Measurements from ENCODE around the gene PTPRN2.

The PTPRN2 gene

GRCh38 chr7:158486919-158487318 lies 100.7 kb downstream of the PTPRN2 start:
- DNase-seq, result no peak

DNA sequence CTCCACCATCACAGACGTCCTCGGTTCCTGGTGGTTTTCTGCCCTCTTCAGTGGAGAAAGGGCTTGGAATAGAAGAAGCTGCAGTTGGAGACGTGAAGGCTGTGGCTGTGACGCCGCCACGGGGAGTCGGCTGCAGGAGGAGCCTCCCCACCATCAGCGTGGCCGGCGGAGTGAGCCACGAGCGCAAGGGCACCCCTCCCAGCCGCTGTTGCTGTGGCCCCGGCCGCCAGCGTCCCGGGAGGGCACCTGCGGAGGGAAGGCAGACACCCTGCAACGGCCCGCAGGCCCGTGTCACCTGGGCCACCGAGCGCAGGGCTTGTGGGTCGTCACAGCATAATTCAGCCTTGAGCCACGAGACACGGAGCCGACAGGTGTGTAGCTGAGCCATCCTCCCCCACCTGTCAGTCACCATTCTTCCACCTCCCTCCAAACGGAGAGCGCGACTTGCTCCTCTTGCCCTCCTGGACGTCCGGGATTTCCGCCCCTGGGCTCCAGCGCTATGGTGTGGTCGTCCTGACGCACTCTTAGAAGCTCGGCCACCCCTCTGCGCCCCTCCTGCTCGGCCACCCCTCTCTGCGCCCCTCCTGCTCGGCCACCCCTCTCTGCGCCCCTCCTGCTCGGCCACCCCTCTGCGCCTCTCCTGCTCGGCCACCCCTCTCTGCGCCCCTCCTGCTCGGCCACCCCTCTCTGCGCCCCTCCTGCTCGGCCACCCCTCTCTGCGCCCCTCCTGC lies 102.7 kb downstream of the PTPRN2 start:
- DNase-seq, result no peak

DNA sequence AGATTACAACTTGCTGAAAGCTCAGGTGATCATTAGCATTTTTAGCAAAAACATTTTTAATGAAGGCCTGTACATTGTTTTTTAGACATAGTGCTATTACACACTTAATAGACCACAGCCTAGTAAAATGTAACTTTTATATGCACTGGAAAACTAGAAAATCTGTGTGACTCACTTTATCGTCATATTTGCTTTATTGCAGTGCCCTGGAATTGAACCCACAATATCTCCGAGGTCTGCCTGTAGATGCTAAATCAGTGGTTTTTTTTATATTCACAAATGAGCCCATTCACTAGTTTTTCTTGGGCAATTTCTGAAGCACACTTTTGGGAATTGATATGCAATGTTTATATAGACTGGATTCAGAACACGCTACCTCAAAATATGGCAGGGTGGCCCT lies 105.1 kb downstream of the PTPRN2 start:
- no peak for DNase-seq

DNA sequence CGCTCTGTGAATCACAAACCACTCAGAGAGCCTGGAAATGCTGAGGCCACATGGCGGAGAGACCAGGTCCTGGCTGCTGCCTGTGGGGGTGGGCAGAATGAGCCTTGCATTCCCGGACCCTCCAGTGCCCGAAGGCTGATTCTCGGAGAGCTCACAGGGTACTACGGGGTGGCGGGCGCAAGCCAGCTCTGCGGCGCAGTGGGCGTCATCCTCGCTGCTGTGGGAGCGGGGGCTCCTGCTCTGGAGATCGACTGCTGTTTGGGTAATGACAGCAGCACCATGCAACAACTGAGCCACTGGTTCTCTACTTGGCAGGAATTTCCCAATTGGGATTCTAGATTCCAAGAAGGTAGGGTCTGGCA lies 108.0 kb downstream of the PTPRN2 start:
- DNase-seq, result no peak

- no peak for DNase-seq
Observed at GRCh38 chr7:158479021-158479663, 108.5 kb downstream of the PTPRN2 start.

DNA sequence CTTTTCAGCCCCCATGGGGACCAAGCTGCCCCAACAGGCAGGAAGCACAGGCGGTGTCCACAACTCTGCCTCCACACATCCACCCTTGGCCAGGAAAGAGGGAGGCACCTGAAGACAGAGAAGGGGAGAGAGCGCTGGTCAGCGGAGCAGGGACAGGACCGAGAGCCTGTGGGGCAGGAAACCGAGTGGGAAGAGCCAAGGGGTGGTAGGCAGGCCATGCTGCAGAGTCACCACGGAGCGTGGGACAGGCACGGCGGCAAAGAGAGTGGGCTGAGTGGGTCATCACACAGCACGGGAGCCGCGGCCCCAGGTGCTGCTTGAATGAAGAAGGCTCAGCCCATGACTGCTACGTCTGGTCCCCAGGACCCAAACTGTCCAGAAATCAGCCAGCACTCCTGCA lies 109.8 kb downstream of the PTPRN2 start:
- DNase-seq, result no peak

DNA sequence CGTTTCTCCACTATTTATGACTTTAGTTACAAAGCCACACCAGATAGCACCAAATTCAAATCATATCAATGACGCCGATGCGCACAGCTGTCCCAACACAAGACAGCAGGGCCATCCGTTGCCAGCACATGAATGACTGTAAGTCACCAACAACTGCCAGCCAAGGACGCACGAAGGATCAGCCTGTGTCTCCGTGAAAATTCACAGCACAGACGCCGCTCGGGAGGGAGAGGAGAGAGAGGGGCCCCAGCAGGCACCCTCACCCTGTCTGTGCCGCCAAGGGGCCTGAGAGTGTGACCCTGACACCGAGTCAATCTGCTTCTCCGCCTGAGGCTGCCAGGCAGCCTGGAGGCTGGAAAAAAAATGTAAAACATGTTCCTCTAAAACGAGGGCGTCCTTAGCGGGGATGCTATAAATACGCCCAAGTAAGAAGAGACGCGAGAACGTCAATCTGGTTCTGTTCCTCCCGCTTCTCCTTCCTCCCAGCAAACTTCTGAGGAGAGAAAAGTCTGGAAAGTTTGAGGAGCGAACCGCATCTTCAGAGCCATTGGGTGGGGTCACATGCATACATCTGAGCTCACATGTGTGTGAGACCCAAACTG lies 111.2 kb downstream of the PTPRN2 start:
- DNase-seq, result no peak

DNA sequence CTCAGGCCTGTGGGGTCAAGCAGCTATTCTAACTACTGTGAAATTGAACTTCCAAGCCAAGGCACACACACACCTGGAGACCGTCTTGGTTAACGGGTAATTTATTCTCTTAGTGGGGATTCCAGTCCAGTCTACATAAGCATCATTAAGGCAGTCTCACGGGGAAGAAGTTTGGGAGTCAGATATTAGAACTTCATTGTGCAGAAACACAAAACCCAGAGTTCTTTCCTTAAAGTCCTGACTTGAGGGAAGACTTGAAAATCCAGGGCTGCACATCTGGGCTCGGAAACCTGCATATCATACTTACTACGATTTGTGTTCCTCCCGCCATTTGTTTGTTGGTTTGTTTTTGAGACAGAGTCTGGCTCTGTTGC lies 112.0 kb downstream of the PTPRN2 start:
- no peak for DNase-seq

DNA sequence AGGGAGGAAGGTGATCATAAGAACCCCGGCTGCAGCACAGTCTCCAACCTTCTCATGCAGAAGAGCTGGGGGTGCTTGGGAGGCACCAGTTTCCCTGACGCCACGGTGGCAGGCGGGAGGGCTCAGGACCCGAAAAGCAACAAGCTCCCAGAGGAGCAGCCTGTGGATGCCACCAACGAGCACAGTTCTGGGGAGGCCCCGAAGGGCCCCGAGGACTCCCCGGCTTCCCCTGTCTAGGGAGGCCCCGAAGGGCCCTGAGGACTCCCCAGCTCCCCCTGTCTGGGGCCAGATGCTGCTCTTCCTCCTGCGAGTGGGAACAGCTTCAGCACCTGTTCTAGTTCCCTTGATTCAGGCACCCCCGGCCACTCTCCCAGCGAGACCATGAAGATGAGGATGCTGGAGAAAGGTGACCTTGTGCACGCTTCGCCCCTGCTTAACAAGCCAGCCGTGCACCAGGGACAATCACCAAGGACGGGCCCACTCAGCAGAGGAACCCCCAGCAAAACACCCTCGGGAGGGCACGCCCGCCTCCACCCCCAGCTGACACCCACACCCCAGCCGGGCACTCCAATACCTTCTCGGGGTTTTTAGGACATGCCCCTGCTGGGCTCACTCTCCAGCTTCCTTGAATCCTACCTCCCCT lies 112.5 kb downstream of the PTPRN2 start:
- no peak for DNase-seq

GRCh38 chr7:158474488-158474887 lies 113.1 kb downstream of the PTPRN2 start:
- no peak for DNase-seq

DNA sequence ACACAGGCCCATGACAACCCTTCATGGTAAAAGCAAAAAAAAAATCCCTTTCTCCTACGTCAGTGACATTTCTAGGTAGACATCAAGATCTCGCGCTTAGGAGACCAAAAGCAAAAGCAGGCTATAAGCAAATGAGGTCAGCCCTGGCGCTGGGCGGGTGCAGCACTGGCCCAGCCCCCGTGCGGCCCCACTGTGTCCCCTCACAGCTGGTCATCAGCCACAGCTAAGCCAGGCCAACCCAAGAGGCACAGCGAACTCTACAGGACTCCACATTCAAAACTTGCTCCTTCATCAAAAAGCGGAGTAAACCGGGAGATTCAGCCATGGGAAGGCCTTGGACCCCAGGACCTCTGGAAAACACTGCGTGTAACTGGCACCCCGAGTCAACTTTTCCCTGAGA lies 113.7 kb downstream of the PTPRN2 start:
- DNase-seq, result no peak

- no peak for DNase-seq
Observed at GRCh38 chr7:158473221-158473620, 114.4 kb downstream of the PTPRN2 start.

DNA sequence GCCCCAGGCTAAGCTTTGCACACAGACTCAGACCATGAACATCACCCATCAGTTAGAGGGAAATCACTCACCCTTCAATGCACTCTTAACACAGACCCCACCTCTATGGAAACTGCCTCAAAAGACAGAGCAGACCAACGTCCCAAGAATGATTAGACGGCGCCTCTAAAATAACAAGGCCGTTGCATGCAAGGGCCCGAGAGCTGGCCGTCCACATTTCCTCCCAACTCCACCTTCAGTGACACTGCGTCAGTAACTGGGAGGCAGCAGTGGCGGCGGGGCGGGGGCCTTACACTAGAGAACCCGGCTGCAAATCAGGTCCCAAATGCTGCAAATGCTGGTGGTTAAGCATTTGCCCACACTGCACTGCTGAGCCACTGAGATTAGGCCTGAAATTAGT lies 115.0 kb downstream of the PTPRN2 start:
- DNase-seq, result no peak

- no peak for DNase-seq
Observed at GRCh38 chr7:158471716-158472115, 115.9 kb downstream of the PTPRN2 start.

DNA sequence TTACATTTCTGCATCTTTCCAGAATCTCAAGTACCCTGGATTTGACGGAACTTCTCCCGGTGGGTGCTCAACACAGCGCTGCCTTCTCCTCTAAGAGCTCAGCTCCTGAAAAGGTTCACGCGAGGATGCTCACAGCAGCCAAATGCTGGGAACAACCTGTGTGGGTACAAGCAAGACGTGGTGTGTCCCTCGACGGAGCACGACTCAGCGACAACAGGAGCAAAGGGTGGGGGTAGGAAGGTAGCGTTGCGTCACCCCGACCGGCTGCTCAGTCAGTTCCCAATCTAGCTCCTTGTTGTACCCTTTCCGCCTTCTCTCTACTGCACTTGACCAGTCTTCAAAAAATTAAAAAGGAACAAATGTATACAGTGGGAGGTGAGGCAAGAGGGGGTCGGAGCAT lies 117.3 kb downstream of the PTPRN2 start:
- no peak for DNase-seq

- no peak for DNase-seq
Observed at GRCh38 chr7:158469396-158470051, 118.1 kb downstream of the PTPRN2 start.

DNA sequence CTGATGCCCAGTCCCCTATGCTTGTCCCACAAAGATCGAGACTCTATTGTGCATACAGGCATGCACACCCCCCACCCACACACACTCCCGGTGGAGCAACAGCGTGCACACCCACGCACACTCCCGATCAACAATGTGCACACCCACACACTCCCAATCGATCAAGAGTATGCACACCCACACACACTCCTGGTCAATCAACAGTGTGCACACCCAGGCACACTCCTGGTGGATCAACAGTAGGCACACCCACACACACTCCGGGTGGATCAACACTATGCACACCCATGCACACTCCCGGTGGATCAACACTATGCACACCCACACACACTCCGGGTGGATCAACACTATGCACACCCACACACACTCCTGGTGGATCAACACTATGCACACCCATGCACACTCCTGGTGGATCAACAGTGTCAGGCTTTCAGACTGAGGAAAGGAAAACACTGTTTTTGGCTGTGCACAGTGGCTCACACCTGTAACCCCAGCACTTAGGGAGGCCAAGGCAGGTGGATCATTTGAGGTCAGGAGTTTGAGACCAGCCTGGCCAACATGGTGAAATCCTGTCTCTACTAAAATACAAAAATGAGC lies 118.8 kb downstream of the PTPRN2 start:
- DNase-seq, result no peak

GRCh38 chr7:158468181-158468580 lies 119.4 kb downstream of the PTPRN2 start:
- no peak for DNase-seq

DNA sequence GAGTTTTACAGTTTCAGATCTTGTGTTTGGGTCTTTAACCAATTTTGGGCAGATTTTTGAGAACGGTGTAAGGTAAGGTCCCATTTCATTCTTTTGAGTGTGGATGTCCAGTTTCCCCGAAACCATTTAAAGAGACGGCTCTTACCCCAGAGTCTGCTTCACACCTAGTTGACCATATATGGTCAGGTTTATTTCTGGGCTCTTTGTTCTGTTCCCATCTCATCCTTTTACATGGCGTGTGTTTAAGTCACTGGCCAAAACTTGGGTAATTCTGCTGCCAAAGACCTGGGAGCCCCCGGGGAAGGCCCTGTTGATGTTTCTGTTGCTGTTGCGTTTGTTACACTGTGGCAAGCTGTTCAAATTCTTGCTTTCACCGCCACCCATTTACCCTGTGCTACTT lies 120.1 kb downstream of the PTPRN2 start:
- no peak for DNase-seq

DNA sequence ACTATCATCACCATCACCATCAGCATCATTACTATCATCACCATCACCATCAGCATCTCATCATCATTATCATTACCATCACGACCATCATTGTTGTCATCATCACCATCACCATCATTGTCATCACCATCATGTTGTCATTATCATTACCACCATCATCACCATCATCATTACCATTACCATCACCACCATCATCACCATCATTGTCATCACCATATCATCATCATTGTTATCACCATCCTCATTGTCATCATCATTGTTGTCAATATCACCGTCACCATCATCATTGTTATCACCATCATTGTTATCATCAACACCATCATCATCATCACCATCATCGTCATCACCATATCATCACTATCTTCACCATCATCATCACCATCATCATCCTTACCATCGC lies 124.3 kb downstream of the PTPRN2 start:
- DNase-seq, result no peak

- no peak for DNase-seq
Observed at GRCh38 chr7:158461824-158462223, 125.8 kb downstream of the PTPRN2 start.

GRCh38 chr7:158460665-158461064 lies 127.0 kb downstream of the PTPRN2 start:
- DNase-seq, result no peak

GRCh38 chr7:158458716-158459282 lies 128.8 kb downstream of the PTPRN2 start:
- no peak for DNase-seq

All from activated CD4-positive, alpha-beta T cell treated with anti-CD3 and anti-CD28 coated beads, Interleukin-2, Interleukin-6, amounts not matched to agents 100 ng/mL and 50 ng/mL, durations not matched to agents 16 hours and 8 hours (primary cell).